HL-60 (cell line): ENCODE measurements around the gene ACTN1.

Experiments used
- DNase-seq, 2 experiments: peaks; one replicate each; pipeline ENCODE4 v3.0.0-alpha.2; 2010 to 2020; ENCODE audit warnings: low read depth in 1 of 2, low spot score in 1 of 2
- H3K27ac ChIP-seq: fragments of 250-450 bp; sonication (Bioruptor Pico); replicated peaks from 2 replicates; pipeline ENCODE4 v1.5.1; 2020; ENCODE audit warnings: mild to moderate bottlenecking, moderate library complexity
- H3K27me3 ChIP-seq: fragments of 250-450 bp; sonication (Bioruptor Pico); 2 replicates; pipeline ENCODE4 v1.5.1; 2021; ENCODE audit warnings: mild to moderate bottlenecking, moderate library complexity; ENCODE audit not compliant: insufficient read depth, poor library complexity, severe bottlenecking
- H3K4me3 ChIP-seq: replicated peaks from 2 replicates; pipeline ENCODE4 v1.5.1; 2011; ENCODE audit warnings: mild to moderate bottlenecking, control low read depth, low read length; ENCODE audit not compliant: insufficient read depth
- CTCF ChIP-seq: IDR thresholded peaks from one replicate; pipeline ENCODE4 v1.5.1; 2011; ENCODE audit warnings: low read length, control low read depth, inconsistent platforms; ENCODE audit not compliant: insufficient read depth
- GABPA ChIP-seq: IDR thresholded peaks from 2 replicates; pipeline ENCODE4 v1.6.1; 2012; ENCODE audit warnings: low read depth
- POLR2AphosphoS5 ChIP-seq: IDR thresholded peaks from 2 replicates; pipeline ENCODE4 v1.6.1; 2012; ENCODE audit warnings: low read depth
- REST ChIP-seq: IDR thresholded peaks from 2 replicates; pipeline ENCODE4 v1.6.1; 2012; ENCODE audit warnings: low read depth; ENCODE audit not compliant: insufficient replicate concordance
- SPI1 ChIP-seq: IDR thresholded peaks from 2 replicates; pipeline ENCODE4 v1.6.1; 2012; ENCODE audit warnings: low read depth, mild to moderate bottlenecking, borderline replicate concordance

The ACTN1 gene

GRCh38 chr14:68896132-68896531 is 83.0 kb downstream of the ACTN1 start:
- Histone ChIP-seq H3K27me3 (no peaks in the 10 kb centered on the region), H3K27ac (no peak overlapping the region), H3K4me3 (no peak overlapping the region)
- no peak for DNase-seq
- no peak for TF ChIP-seq SPI1

GRCh38 chr14:68894802-68895703 is 84.0 kb downstream of the ACTN1 start:
- Histone ChIP-seq H3K4me3 (no peak overlapping the region), H3K27me3 (no peaks in the 10 kb centered on the region), H3K27ac (no peak overlapping the region)
- DNase-seq = no peak
- TF ChIP-seq POLR2AphosphoS5 = no peak
- no peak for TF ChIP-seq SPI1
- TF ChIP-seq GABPA = no peak
- TF ChIP-seq CTCF = no peak
- no peak for TF ChIP-seq REST

GRCh38 chr14:68894123-68894522 is 85.0 kb downstream of the ACTN1 start:
- DNase-seq = no peak

More at GRCh38 chr14:68894123-68894522, 85.0 kb downstream of the ACTN1 start:
- no peak overlapping the region for H3K27ac ChIP-seq
- TF ChIP-seq REST (no peak), CTCF (no peak), SPI1 (no peak), GABPA (no peak), POLR2AphosphoS5 (no peak)
- no peak overlapping the region for H3K4me3 ChIP-seq
- H3K27me3 ChIP-seq = no peaks in the 10 kb centered on the region
